K562 (cell line): ENCODE measurements around the gene NR3C1. TPM values are rescaled to one million over a fixed set of nuclear protein-coding genes. Genes with fewer than 3 reads are reported as not detected.

ENCODE experiments used
- CHAMP1 ChIP-seq: fragments of 450-650 bp; IDR thresholded peaks from 2 replicates; pipeline ENCODE4 v1.6.1; 2016; ENCODE audit warnings: mild to moderate bottlenecking
- MAFG ChIP-seq: fragments of 450-650 bp; conservative IDR thresholded peaks from 2 replicates; pipeline ENCODE4 v1.6.1; 2016; ENCODE audit warnings: missing genetic modification characterization, missing compliant biosample characterization
- MLX ChIP-seq, 2 experiments: fragments of 450-650 bp in 1 of 2; sonication (generic) in 1 of 2; formaldehyde crosslinking; conservative IDR thresholded peaks; 2 replicates each; pipeline versions ENCODE4 v1.4.0 to v1.8.1; 2020 to 2022; ENCODE audit warnings: mild to moderate bottlenecking in 1 of 2, missing genetic modification reagents in 1 of 2
- NR1H2 ChIP-seq: sonication (generic); formaldehyde crosslinking; IDR thresholded peaks from 2 replicates; pipeline ENCODE4 v1.4.0; 2020; ENCODE audit warnings: mild to moderate bottlenecking, missing genetic modification reagents
- RBM17 ChIP-seq: fragments of 200-400 bp; formaldehyde crosslinking; IDR thresholded peaks from 2 replicates; pipeline ENCODE4 v1.6.1; 2017; ENCODE audit warnings: low read depth, mild to moderate bottlenecking, low read length, borderline replicate concordance
- ZNF431 ChIP-seq: sonication (generic); formaldehyde crosslinking; IDR thresholded peaks from 2 replicates; pipeline ENCODE4 v1.8.0; 2022; ENCODE audit warnings: mild to moderate bottlenecking, missing genetic modification reagents
- ZNF518B ChIP-seq: fragments of 250-450 bp; sonication (Bioruptor Pico); IDR thresholded peaks from 2 replicates; pipeline ENCODE4 v1.5.0; 2021; ENCODE audit warnings: mild to moderate bottlenecking, moderate library complexity
- ZNF584 ChIP-seq: fragments of 200-800 bp; sonication (Bioruptor generic); IDR thresholded peaks from 2 replicates; pipeline ENCODE4 v1.6.1; 2016; ENCODE audit warnings: low read depth, mild to moderate bottlenecking, missing genetic modification characterization, missing compliant biosample characterization
- polyA plus RNA-seq, 8 experiments: library from polyadenylated mRNA; depleted of rRNA in 4 of 8; stranded (reverse) in 5 of 8; unstranded in 3 of 8; fragments of >200 nt; fragmentation: Nextera tagmentation in 2 of 8; fragmentation: Illumina TruSeq in 1 of 8; extraction: Ambion mirVana in 2 of 8; extraction: Trizol in 1 of 8; gene quantifications; 2 replicates each; pipeline versions ENCODE4 v1.2.1 to v1.2.3, GENCODE V29; 2011 to 2014; ENCODE audit warnings: inconsistent platforms in 1 of 8, missing spikeins in 1 of 8
- total RNA-seq, 7 experiments: library from RNA; depleted of rRNA in 6 of 7; stranded (reverse); fragments of >200 nt in 6 of 7; fragmentation: Illumina TruSeq in 2 of 7; extraction: Trizol in 2 of 7; gene quantifications; 2 replicates each; pipeline versions ENCODE4 v1.2.1 to v1.2.3, GENCODE V29; 2011 to 2021; ENCODE audit warnings: low replicate concordance in 1 of 7

Gene NR3C1
- total and polyA plus RNA-seq, 9 of the 15 experiments (the other 6 are each of a cell fraction or from before 2014, with no cell fraction given) = 8.2 to 36.0 (median 15.0) TPM

- no peak for TF ChIP-seq CHAMP1
- no peak for TF ChIP-seq MAFG
- TF ChIP-seq ZNF518B (CRISPR knock-in tag) = no peak
- no peak for TF ChIP-seq NR1H2 (CRISPR knock-in tag)
- no peak for TF ChIP-seq ZNF584
- no peak for TF ChIP-seq RBM17
- no peak for TF ChIP-seq MLX (CRISPR knock-in tag; conservative IDR thresholded peaks at IDR 0.05)
- TF ChIP-seq ZNF431 (CRISPR knock-in tag) = peak; percentile 99
These were observed 158.5 kb downstream of the NR3C1 start (continued) for GRCh38 chr5:143244990-143245389.
